ENCODE measurements around the gene TBC1D8. TPM values are rescaled to one million over a fixed set of nuclear protein-coding genes. Genes with fewer than 3 reads are reported as not detected.

Gene TBC1D8
- polyA plus RNA-seq, 10 donors, result 15.0 to 27.4 (median 19.6) TPM

GRCh38 chr2:101002562-101003277, 148.5 kb downstream of the TBC1D8 start:
- peak in 1 of 3 donors; percentile 23 for DNase-seq

GRCh38 chr2:101001691-101002561, 149.3 kb downstream of the TBC1D8 start, which contains the start of gene RPL31:
RPL31 (plus strand) TSS chr2:101002289; CDS start chr2:101002702, 413 bp downstream.
- peak; percentile 97 to 99 (median 97) for DNase-seq

- no peak for DNase-seq
These were observed 151.2 kb downstream of the TBC1D8 start for GRCh38 chr2:100999995-101000394.

GRCh38 chr2:100998235-100998573, 153.0 kb downstream of the TBC1D8 start:
- DNase-seq, result no peak

- DNase-seq, result no peak
These were observed 153.5 kb downstream of the TBC1D8 start for GRCh38 chr2:100997509-100998234.

GRCh38 chr2:100995309-100996075, 155.7 kb downstream of the TBC1D8 start:
- no peak for DNase-seq

- no peak for DNase-seq
These were observed 157.9 kb downstream of the TBC1D8 start for GRCh38 chr2:100993294-100993693.

- no peak for DNase-seq
These were observed 158.9 kb downstream of the TBC1D8 start for GRCh38 chr2:100992262-100992661.

GRCh38 chr2:100991404-100991773, 159.8 kb downstream of the TBC1D8 start:
- no peak for DNase-seq

GRCh38 chr2:100990650-100991403, 160.4 kb downstream of the TBC1D8 start:
- no peak for DNase-seq

- no peak for DNase-seq
These were observed 161.0 kb downstream of the TBC1D8 start for GRCh38 chr2:100990166-100990565.

GRCh38 chr2:100989666-100990065, 161.5 kb downstream of the TBC1D8 start:
- DNase-seq, result no peak

GRCh38 chr2:100988630-100989417, 162.4 kb downstream of the TBC1D8 start:
- no peak for DNase-seq

- DNase-seq, result no peak
These were observed 163.2 kb downstream of the TBC1D8 start for GRCh38 chr2:100987974-100988373.

GRCh38 chr2:100987536-100987935, 163.6 kb downstream of the TBC1D8 start:
- no peak for DNase-seq

- DNase-seq, result no peak
These were observed 165.0 kb downstream of the TBC1D8 start for GRCh38 chr2:100986157-100986556.

- DNase-seq, result peak; percentile 57 to 82 (median 80)
These were observed 166.3 kb downstream of the TBC1D8 start for GRCh38 chr2:100984892-100985307.

GRCh38 chr2:100983684-100984310, 167.4 kb downstream of the TBC1D8 start:
- DNase-seq, result no peak

GRCh38 chr2:100983201-100983600, 168.0 kb downstream of the TBC1D8 start:
- no peak for DNase-seq
